ENCODE data around the gene BAHCC1.

BAHCC1 gene

DNA sequence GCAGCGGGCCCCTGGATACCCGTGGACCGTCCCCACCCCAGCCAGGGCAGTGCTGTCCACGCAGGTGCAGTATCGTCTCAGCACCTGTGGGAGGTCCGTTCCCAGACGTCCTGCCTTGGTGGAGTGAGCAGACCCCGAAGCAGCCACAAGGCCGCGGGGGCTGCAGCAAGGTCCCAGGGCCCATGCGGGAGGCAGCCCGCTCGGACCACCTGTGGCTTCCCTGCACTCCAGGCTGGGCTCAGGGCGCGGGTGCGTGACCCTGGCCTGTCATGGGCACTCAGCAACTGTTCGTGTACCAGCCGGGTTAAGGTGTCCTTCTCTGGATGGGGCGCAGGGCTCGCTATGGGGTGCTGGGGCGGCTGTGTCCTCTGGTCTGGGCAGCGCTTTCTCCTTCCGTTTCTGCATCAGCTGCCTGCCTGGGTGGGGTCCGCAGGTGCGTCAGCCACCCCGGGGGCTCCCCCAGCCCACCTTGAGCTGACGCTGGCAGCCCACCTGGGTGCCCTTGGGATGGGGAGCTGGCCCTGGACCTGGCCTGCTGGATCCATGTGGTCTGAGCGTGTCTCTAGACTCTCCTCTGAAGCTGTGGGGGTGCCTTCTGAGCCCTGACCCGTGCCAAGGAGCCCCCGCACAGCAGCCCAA is 18.4 kb downstream of the BAHCC1 start:
- TF ChIP-seq TAF1 (IDR thresholded peaks at IDR 0.05; ENCODE audit: borderline replicate concordance, low read depth, low read length) (no peak), POLR2A (IDR thresholded peaks at IDR 0.05; ENCODE audit: low read depth, low read length) (no peak), POLR2AphosphoS5 (IDR thresholded peaks at IDR 0.05; ENCODE audit: low read depth, low read length) (no peak)
- FAIRE-seq (no peak), DNase-seq (ENCODE audit: insufficient read length) (no peak)

DNA sequence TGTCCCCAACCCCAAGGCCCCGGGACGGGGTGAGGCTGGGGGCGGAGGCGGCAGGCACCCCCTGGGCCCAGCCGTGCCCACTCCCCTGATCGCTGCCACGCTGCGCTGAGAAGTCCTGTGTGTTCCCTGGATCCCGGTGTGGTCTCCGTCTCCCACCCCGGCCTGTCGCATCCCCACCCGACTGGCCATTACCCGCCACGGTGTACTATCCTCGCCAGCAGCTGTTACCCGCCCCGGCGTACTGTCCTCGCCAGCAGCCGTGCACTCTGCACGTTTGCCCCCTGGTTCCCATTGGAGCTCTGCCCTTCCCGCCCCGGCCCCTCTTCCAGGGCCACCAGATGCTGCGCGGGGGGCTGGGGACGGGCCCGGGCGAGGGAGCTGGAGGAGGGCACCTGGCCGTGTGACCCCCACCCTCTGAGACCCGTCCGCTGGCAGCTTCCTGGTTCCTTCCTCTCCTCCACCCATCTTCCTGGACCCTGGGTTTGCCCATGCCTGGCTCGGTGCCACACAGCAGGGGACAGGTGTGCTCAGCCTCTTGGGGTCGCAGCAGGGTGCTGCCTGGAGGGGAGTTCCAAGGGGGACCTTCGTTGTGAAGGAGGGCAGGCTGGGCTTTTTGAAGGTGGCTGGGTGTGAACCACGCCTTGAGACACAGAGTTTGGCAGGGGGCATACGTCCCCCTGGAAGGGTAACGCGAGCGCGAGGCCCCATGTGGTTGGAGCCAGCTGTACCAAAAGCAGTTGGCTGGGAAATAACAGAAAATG is 19.7 kb downstream of the BAHCC1 start:
- FAIRE-seq (no peak), DNase-seq (ENCODE audit: insufficient read length) (no peak)
- TF ChIP-seq POLR2AphosphoS5 (IDR thresholded peaks at IDR 0.05; ENCODE audit: low read depth, low read length) (no peak), POLR2A (IDR thresholded peaks at IDR 0.05; ENCODE audit: low read depth, low read length) (no peak), TAF1 (IDR thresholded peaks at IDR 0.05; ENCODE audit: borderline replicate concordance, low read depth, low read length) (no peak)

DNA sequence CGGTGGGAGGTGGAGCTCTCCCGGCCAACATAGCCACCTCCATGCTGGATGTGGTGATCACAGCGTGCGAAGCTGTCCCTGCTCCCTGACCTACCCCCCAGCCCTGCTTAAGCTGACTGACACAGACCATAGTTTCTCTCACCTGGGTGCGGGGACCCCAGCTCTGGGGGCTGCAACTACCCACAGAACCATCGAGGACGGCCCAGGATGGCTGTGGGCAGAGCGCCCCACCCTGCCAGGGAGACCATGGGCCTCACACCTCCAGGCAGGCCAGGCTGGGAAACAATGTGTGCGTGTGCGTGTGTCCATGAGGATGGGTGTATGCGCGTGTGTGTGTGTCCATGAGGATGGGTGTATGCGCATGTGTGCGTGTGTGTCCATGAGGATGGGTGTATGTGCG is 20.4 kb downstream of the BAHCC1 start:
- DNase-seq (ENCODE audit: insufficient read length) (no peak), FAIRE-seq (no peak)
- no peak for TF ChIP-seq POLR2AphosphoS5 (IDR thresholded peaks at IDR 0.05; ENCODE audit: low read depth, low read length)
- no peak for TF ChIP-seq POLR2A (IDR thresholded peaks at IDR 0.05; ENCODE audit: low read depth, low read length)
- no peak for TF ChIP-seq TAF1 (IDR thresholded peaks at IDR 0.05; ENCODE audit: borderline replicate concordance, low read depth, low read length)

DNA sequence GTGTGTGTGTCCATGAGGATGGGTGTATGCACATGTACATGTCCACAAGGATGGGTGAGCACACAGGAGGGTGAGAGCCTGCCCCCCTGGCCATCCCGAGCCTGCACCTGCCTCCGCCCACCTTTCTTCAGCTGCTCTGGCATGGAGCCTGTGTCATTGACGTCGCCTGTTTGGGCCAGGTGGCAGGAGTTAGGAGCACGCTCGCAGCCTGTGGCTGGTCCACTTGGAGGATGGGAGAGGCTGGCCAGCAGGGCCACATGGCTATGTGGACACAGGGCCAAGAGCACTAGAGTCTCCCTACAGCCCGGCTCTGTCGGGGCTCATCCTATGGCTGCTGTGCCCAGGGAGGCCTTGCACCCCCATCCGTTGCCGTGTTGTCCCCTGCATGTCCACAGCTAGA is 21.4 kb downstream of the BAHCC1 start:
- TF ChIP-seq POLR2A (IDR thresholded peaks at IDR 0.05; ENCODE audit: low read depth, low read length) = no peak
- DNase-seq (ENCODE audit: insufficient read length) (no peak), FAIRE-seq (no peak)

DNA sequence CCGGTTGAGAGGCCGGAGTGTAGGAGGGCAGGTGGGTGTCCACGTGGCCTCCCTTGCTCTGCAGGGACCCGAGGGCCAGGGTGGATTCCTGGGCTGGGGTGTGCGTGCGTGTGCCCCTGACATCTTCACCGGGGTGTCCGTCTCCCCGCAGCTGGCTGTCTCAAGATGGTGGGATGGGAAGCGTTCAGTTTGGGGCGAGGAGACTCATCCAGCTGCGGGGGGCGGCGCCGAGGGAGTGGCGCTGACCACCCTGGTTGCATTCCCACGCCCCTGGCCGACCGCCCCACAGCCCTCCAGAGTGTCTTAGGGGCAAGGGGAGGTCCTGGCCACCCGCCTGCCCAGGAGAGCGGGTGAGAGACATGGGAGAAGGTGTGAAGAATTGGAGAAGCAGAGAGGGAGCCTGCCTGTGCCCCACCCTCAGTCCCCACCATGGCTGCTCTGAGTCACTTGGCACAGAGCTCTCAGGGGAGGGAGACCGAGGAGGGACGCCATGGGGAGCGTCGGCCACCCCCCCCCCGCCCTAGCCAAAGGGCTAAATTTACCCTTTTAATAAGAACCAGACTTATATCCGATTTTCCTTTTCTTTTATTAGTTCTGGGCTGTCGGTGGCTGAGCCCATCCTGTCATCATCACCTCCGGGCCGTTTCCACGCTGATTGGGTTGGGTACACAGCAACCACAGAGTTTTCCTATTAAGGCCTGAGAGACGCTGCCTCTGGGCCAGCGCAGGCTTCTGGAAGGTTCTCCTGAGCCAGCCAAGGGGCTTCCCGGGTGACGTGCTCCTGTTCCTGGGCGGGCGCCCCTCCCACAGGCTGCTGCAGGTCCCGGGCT is 22.0 kb downstream of the BAHCC1 start:
- no peak for DNase-seq (ENCODE audit: insufficient read length)
- TF ChIP-seq TAF1 (IDR thresholded peaks at IDR 0.05; ENCODE audit: borderline replicate concordance, low read depth, low read length) (no peak), POLR2A (IDR thresholded peaks at IDR 0.05; ENCODE audit: low read depth, low read length) (no peak), POLR2AphosphoS5 (IDR thresholded peaks at IDR 0.05; ENCODE audit: low read depth, low read length) (no peak)
- no peak for FAIRE-seq

DNA sequence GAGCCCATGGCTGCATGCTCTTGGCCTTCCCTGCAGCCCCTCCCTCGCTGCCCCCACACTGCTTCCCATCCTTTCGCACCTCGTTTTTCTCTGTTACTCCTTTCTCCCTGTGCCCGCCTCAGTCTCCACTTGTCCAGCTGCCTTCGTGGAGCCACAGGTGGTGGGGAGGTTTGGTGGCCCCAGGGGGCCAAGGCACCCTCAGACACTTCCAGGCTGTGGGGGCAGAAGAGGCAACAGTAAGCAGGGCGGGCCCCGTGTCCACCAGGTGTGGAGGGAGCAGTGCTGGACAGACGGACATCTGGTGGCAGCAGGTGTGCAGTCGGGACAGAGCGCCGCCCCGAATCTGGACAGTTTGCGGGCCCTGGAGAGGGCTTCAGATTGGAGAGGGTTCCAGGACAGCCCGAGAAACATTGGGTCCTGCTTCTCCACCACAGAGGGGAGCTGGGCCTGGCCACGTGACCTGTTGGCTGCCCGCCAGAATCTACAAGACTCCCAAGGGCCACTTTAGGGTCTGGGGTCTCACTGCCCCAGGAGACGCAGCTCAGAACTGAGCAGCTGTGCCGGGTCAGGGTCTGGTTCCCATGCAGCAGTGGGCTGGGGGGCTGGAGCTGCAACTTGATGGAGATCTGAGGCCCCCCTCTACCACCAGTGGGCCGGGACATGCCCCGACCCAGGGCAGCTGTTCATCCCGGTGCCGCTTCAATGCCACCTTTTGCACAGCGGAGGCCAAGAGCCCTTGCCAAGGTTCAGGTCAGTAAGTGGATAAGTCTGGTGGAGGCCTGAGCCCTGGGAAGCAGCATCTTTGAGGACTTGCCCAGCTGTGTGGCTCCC is 22.8 kb downstream of the BAHCC1 start:
- no peak for FAIRE-seq
- no peak for TF ChIP-seq POLR2A (IDR thresholded peaks at IDR 0.05; ENCODE audit: low read depth, low read length)
- no peak for TF ChIP-seq POLR2AphosphoS5 (IDR thresholded peaks at IDR 0.05; ENCODE audit: low read depth, low read length)
- TF ChIP-seq TAF1 (IDR thresholded peaks at IDR 0.05; ENCODE audit: borderline replicate concordance, low read depth, low read length) = no peak
- DNase-seq (ENCODE audit: insufficient read length) = no peak

DNA sequence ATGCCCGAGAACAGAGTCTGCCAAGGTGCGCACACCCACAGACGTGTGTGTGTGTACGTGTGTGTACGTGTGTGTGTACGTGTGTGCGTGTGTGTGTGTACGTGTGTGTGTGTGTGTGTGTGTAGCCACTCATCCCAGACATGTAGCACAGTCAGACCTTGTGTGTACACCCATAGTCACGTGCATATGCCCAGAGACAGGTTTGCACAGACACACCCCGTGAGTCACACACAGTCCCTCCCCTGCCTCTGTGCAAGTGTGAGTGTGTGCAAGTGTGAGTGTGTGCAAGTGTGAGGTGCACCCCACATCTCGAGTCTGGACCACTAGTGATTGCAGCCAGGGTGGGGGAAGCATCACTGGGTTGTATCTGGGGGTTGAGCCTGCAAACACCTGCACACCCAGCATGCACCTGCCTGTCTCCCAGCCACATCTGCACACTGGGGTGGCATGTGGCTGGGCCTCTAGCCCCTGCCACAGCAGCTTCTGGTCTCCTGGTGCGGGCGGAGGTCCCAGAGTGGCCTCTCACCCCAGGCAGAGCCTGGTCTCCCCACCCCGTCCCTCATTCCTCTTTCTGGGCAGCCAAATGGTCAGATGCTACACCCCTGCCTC is 23.6 kb downstream of the BAHCC1 start:
- TF ChIP-seq POLR2AphosphoS5 (IDR thresholded peaks at IDR 0.05; ENCODE audit: low read depth, low read length) (no peak), TAF1 (IDR thresholded peaks at IDR 0.05; ENCODE audit: borderline replicate concordance, low read depth, low read length) (no peak), POLR2A (IDR thresholded peaks at IDR 0.05; ENCODE audit: low read depth, low read length) (no peak)
- FAIRE-seq (no peak), DNase-seq (ENCODE audit: insufficient read length) (no peak)

DNA sequence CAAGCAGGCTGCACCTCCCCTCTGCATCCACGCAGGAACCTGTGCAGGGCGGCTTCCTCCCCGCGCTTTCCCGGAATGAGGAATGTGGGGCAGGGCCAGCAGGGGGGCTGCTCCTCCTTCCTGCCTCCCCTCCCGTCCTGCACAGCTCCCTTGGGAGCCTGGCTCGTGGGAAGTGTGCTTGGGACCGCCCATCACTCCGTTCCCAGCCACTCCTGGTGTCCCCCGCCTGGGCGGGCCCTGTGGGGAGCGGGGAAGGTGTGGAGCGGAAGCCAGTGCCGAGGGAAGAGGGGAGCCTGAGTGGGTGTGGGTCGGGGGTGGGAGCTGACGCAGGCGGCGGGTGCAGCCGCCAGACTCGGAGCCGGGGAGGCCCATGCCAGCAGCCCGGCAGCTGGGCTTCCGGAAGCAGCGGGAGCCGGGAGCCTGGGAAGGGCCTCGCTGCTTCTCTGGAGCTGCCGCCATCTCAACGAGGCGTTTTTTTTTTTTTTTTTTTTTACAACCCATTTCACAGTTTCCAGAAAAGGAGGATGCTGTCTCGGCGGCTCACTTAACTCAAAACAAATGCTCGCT is 24.1 kb downstream of the BAHCC1 start:
- TF ChIP-seq POLR2A (IDR thresholded peaks at IDR 0.05; ENCODE audit: low read depth, low read length) (no peak), TAF1 (IDR thresholded peaks at IDR 0.05; ENCODE audit: borderline replicate concordance, low read depth, low read length) (no peak), POLR2AphosphoS5 (IDR thresholded peaks at IDR 0.05; ENCODE audit: low read depth, low read length) (no peak)
- DNase-seq (ENCODE audit: insufficient read length) = no peak
- no peak for FAIRE-seq

DNA sequence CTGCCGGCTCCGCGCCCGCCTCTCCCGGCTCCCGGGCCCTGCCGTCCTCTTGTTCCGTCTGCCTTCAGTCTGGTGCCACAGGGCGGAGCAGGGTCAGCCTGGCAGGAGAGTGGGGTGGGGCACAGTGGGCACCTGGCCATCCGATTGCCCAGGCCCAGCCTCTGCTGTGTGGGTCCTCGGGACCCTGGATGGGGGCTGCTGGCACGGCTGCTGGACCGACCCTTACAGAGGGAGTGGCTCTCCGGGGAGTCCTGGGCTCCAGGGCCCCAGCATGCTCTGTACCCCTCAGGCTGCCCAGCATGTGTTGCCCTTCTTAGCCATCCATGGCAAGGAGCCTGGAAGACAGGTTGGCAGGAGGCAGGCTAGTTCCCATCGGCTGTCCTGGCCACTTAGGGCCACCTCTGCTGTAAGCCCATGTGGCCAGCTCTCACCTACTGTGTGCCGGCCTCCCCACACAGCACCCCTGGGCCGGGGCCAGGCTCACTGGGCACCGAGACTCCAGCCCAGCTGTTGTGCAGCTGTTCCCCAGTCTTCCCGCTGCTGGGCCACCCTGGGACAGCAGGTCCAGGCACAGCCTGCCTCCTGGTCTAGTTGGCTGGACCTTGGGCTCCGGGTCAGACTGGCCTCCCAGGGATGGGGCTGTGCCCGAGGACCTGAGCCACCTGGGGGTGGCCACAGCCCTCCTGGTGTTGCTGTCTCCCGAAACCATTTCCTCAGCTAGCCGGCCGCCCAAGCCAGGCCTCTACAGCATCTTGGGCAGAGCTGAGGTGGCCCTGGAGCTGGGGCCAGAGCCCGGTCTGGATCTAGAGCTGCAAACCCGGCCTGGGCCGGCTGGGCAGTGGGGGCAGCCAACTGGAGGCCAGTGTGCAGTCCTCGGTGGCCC is 24.9 kb downstream of the BAHCC1 start:
- FAIRE-seq (no peak), DNase-seq (ENCODE audit: insufficient read length) (no peak)
- TF ChIP-seq POLR2AphosphoS5 (IDR thresholded peaks at IDR 0.05; ENCODE audit: low read depth, low read length) (no peak), POLR2A (IDR thresholded peaks at IDR 0.05; ENCODE audit: low read depth, low read length) (no peak), TAF1 (IDR thresholded peaks at IDR 0.05; ENCODE audit: borderline replicate concordance, low read depth, low read length) (no peak)

Measured in GM12892 (cell line).